Naive thymus-derived CD4-positive, alpha-beta T cell (primary cell): ENCODE measurements around the gene VPS52. TPM values are rescaled to one million over a fixed set of nuclear protein-coding genes. Genes with fewer than 3 reads are reported as not detected.
A peak's percentile ranks its signal among the peaks of the same experiment; 100 is the strongest.
"Not testable (repeated sequence)": the region's sequence is repeated elsewhere in the genome, so short reads cannot be mapped to it uniquely, and the experiment has no call there.

Experiments
- ATAC-seq: fragments of 150-1000 bp; cut with Tn5 transposase; 2 replicates; pipeline ENCODE4 v1.10.0; 2021; ENCODE audit warnings: mild to moderate bottlenecking, moderate library complexity
- CTCF ChIA-PET: fragments of 350-600 bp; sonication (Branson Sonifier 250); formaldehyde crosslinking; loops from one replicate; lab custom pipeline; 2021; ENCODE audit warnings: antibody characterized with exemption; lab: Charles Lee
- POLR2A ChIA-PET: fragments of 350-600 bp; sonication (Branson Sonifier 250); formaldehyde crosslinking; loops from one replicate; lab custom pipeline; 2021; ENCODE audit warnings: antibody characterized with exemption, inconsistent platforms; lab: Charles Lee
- DNase-seq, 9 donors: peaks; one replicate each; pipeline versions ENCODE4 v3.0.0 to v3.0.0-alpha.2; 2020 to 2022; ENCODE audit warnings: mixed read lengths in 1 of 9
- H3K27ac ChIP-seq: one replicate; pipeline ENCODE4 v1.7.0; 2013; ENCODE audit warnings: mild to moderate bottlenecking, low read depth, low read length, moderate library complexity
- H3K27me3 ChIP-seq, 2 donors: one replicate each; pipeline ENCODE4 v1.7.0; 2013; ENCODE audit warnings: low read length in 2 of 2, mild to moderate bottlenecking in 2 of 2, moderate library complexity in 2 of 2; ENCODE audit not compliant: control insufficient read depth in 2 of 2, insufficient read depth in 2 of 2
- H3K36me3 ChIP-seq, 3 experiments: 1 replicate in 2 of 3; 2 replicates in 1 of 3; pipeline ENCODE4 v1.7.0; 2013; ENCODE audit warnings: low read length in 3 of 3, mild to moderate bottlenecking in 3 of 3, moderate library complexity in 1 of 3; ENCODE audit not compliant: insufficient read depth in 3 of 3, control insufficient read depth in 2 of 3
- H3K4me1 ChIP-seq, 2 donors: one replicate each; pipeline ENCODE4 v1.7.0; 2013; ENCODE audit warnings: low read length in 2 of 2, mild to moderate bottlenecking in 2 of 2, moderate library complexity in 1 of 2; ENCODE audit not compliant: control insufficient read depth in 2 of 2, insufficient read depth in 2 of 2
- H3K4me3 ChIP-seq: 2 replicates; pipeline ENCODE4 v1.7.0; 2013; ENCODE audit warnings: mild to moderate bottlenecking, low read length
- H3K9me3 ChIP-seq, 3 experiments: 1 replicate in 2 of 3; 2 replicates in 1 of 3; pipeline ENCODE4 v1.7.0; 2013; ENCODE audit warnings: low read length in 3 of 3; ENCODE audit not compliant: control insufficient read depth in 2 of 3
- H3K27ac Mint-ChIP-seq, 9 donors: one replicate each; pipeline ENCODE4 v1.8.0; 2020 to 2022; ENCODE audit warnings: mixed read lengths in 9 of 9, mild to moderate bottlenecking in 8 of 9, moderate library complexity in 5 of 9, inconsistent platforms in 2 of 9
- H3K27me3 Mint-ChIP-seq, 5 donors: one replicate each; pipeline ENCODE4 v1.8.0; 2021 to 2022; ENCODE audit warnings: mixed read lengths in 5 of 5, mild to moderate bottlenecking in 1 of 5
- H3K36me3 Mint-ChIP-seq, 5 donors: one replicate each; pipeline ENCODE4 v1.8.0; 2020 to 2022; ENCODE audit warnings: mixed read lengths in 5 of 5, mild to moderate bottlenecking in 3 of 5, inconsistent platforms in 1 of 5
- H3K4me1 Mint-ChIP-seq, 7 donors: one replicate each; pipeline ENCODE4 v1.8.0; 2020 to 2022; ENCODE audit warnings: mixed read lengths in 7 of 7, mild to moderate bottlenecking in 3 of 7, inconsistent platforms in 1 of 7
- H3K4me3 Mint-ChIP-seq, 10 donors: one replicate each; pipeline ENCODE4 v1.8.0; 2020 to 2022; ENCODE audit warnings: mild to moderate bottlenecking in 10 of 10, mixed read lengths in 10 of 10, moderate library complexity in 6 of 10, inconsistent platforms in 2 of 10
- H3K9me3 Mint-ChIP-seq, 11 donors: one replicate each; pipeline ENCODE4 v1.8.0; 2020 to 2022; ENCODE audit warnings: mixed read lengths in 11 of 11, mild to moderate bottlenecking in 4 of 11, inconsistent platforms in 1 of 11, moderate library complexity in 1 of 11
- intact Hi-C, 2 donors: fragments of 100-400 bp; cut with micrococcal nuclease; formaldehyde crosslinking; loops; one replicate each; pipeline ENCODE4 v1.15.1; 2023
- polyA plus RNA-seq, 2 donors: library from polyadenylated mRNA; unstranded; fragments of 300-500 nt; fragmentation: Illumina TruSeq; gene quantifications; one replicate each; pipeline ENCODE4 v1.2.3, GENCODE V29; 2021
- total RNA-seq, 6 experiments: library from RNA in 5 of 6; stranded (reverse) in 5 of 6; gene quantifications; 1 replicate in 5 of 6; 2 replicates in 1 of 6; pipeline ENCODE4 v1.2.3 and lab custom pipeline; 2021 to 2026

VPS52 gene
- total and polyA plus RNA-seq, 7 experiments from 2014 or later: 15.5 to 110 (median 81.1) TPM

- H3K4me1 Mint-ChIP-seq: peaks cover 31 to 77% (median 59%) of the 10 kb centered on the region in 7 donors
- ATAC-seq (peak; percentile 12), DNase-seq (peak in 4 of 9 donors; percentile 18 to 28 (median 24))
- H3K27ac ChIP-seq: peak overlapping the region; percentile 87
- peak overlapping the region; percentile 84 to 93 (median 92) for H3K4me3 Mint-ChIP-seq
- no peaks in the 10 kb centered on the region for H3K27me3 ChIP-seq
- peaks cover 40 to 45% of the 10 kb centered on the region in 2 donors for H3K4me1 ChIP-seq
- no peaks in the 10 kb centered on the region for H3K9me3 ChIP-seq
- H3K36me3 Mint-ChIP-seq: peaks cover 0 to 31% (median 6%) of the 10 kb centered on the region in 5 donors
- peak overlapping the region; percentile 88 to 98 (median 92) for H3K27ac Mint-ChIP-seq
- peaks cover 0 to 76% (median 5%) of the 10 kb centered on the region in 3 experiments for H3K36me3 ChIP-seq
- CTCF ChIA-PET: interaction anchor here (0.6 to 2.1 kb wide), 10 partner anchors 9 to 267 kb away, joined by 3 to 13 read pairs (median 4); partner anchors contain the start of genes PFDN6, WDR46 and ZBTB22
- H3K4me3 ChIP-seq: peak overlapping the region; percentile 67
- POLR2A ChIA-PET: interaction anchor here (0.6 to 7.7 kb wide), 23 partner anchors 9 to 1617 kb away, joined by 3 to 123 read pairs (median 8); partner anchors contain the start of genes LSM2, PFDN6, RGL2 and RING1
- H3K27me3 Mint-ChIP-seq: no peaks in the 10 kb centered on the region
- no peaks in the 10 kb centered on the region for H3K9me3 Mint-ChIP-seq
- intact Hi-C loops: loop anchor here (1.0 to 10.0 kb wide), 10 partner anchors 11 to 1083 kb away; partner anchors contain the start of genes PFDN6 (in 2 of the 2), WDR46 (in 2 of the 2), GPSM3 (in 1 of the 2) and PBX2 (in 1 of the 2)
These were observed 6.2 kb upstream of the VPS52 start for GRCh38 chr6:33277663-33278391.

- no peaks in the 10 kb centered on the region for H3K9me3 Mint-ChIP-seq
- H3K4me3 ChIP-seq: peak within 1 kb of the TSS; percentile 67
These were observed 5.4 kb upstream of the VPS52 start, which contains the start of gene B3GALT4 for GRCh38 chr6:33276864-33277662. Gene B3GALT4 (plus strand): TSS chr6:33277123. CDS start chr6:33277420, 297 bp downstream.

GRCh38 chr6:33276581-33276863 lies 4.8 kb upstream of the VPS52 start:
- Mint-ChIP-seq H3K4me1 (peaks cover 38 to 86% (median 70%) of the 10 kb centered on the region in 7 donors), H3K27me3 (peaks cover 0 to 3% (median 0%) of the 10 kb centered on the region in 5 donors), H3K27ac (peak overlapping the region; percentile 81 to 98 (median 90)), H3K4me3 (peak overlapping the region; percentile 82 to 99 (median 87)), H3K36me3 (peaks cover 0 to 39% (median 6%) of the 10 kb centered on the region in 5 donors), H3K9me3 (peaks cover 0 to 4% (median 0%) of the 10 kb centered on the region in 11 donors)
- H3K4me3 ChIP-seq: peak overlapping the region; percentile 67
- peak overlapping the region; percentile 87 for H3K27ac ChIP-seq
- ChIA-PET CTCF (interaction anchor here (1.4 to 1.8 kb wide), 4 partner anchors 11 to 86 kb away, joined by 3 to 6 read pairs (median 4); partner anchors contain the start of gene ZBTB22), POLR2A (interaction anchor here (0.6 to 7.7 kb wide), 16 partner anchors 8 to 1470 kb away, joined by 3 to 123 read pairs (median 9); partner anchors contain the start of genes LSM2, PFDN6, RGL2 and TAPBP)
- peaks cover 47 to 50% of the 10 kb centered on the region in 2 donors for H3K4me1 ChIP-seq
- H3K9me3 ChIP-seq: no peaks in the 10 kb centered on the region
- DNase-seq (no peak), ATAC-seq (no peak)
- no peaks in the 10 kb centered on the region for H3K27me3 ChIP-seq
- peaks cover 0 to 64% (median 5%) of the 10 kb centered on the region in 3 experiments for H3K36me3 ChIP-seq
- intact Hi-C loops: loop anchor here (2.0 to 10.0 kb wide), 3 partner anchors 36 to 1082 kb away; partner anchors contain the start of genes GPSM3 (in 1 of the 2) and PBX2 (in 1 of the 2)

More at GRCh38 chr6:33276864-33277662, 5.4 kb upstream of the VPS52 start, which contains the start of gene B3GALT4:
- Histone ChIP-seq H3K36me3 (peaks cover 0 to 69% (median 5%) of the 10 kb centered on the region in 3 experiments), H3K27me3 (no peaks in the 10 kb centered on the region), H3K27ac (peak within 1 kb of the TSS; percentile 87), H3K4me1 (peaks cover 47 to 50% of the 10 kb centered on the region in 2 donors), H3K9me3 (no peaks in the 10 kb centered on the region)
- peaks cover 38 to 83% (median 65%) of the 10 kb centered on the region in 7 donors for H3K4me1 Mint-ChIP-seq
- ChIA-PET CTCF (interaction anchor here (0.7 to 2.1 kb wide), 9 partner anchors 10 to 87 kb away, joined by 3 to 13 read pairs (median 4); partner anchors contain the start of genes PFDN6, WDR46 and ZBTB22), POLR2A (interaction anchor here (0.6 to 7.7 kb wide), 26 partner anchors 8 to 1616 kb away, joined by 3 to 123 read pairs (median 8); partner anchors contain the start of genes LSM2, PFDN6, RGL2 and RING1)
- H3K36me3 Mint-ChIP-seq: peaks cover 0 to 37% (median 6%) of the 10 kb centered on the region in 5 donors
- peak within 1 kb of the TSS; percentile 84 to 99 (median 92) for H3K4me3 Mint-ChIP-seq
- intact Hi-C loops: loop anchor here (1.0 to 10.0 kb wide), 10 partner anchors 12 to 1082 kb away; partner anchors contain the start of genes PFDN6 (in 2 of the 2), WDR46 (in 2 of the 2), GPSM3 (in 1 of the 2) and PBX2 (in 1 of the 2)
- DNase-seq: peak; percentile 55 to 88 (median 63)
- peak within 1 kb of the TSS; percentile 88 to 98 (median 93) for H3K27ac Mint-ChIP-seq
- peak; percentile 81 for ATAC-seq
- H3K27me3 Mint-ChIP-seq: no peaks in the 10 kb centered on the region

GRCh38 chr6:33275795-33276580 lies 4.3 kb upstream of the VPS52 start:
- Mint-ChIP-seq H3K4me1 (peaks cover 38 to 86% (median 68%) of the 10 kb centered on the region in 7 donors), H3K4me3 (peak overlapping the region; percentile 82 to 99 (median 87)), H3K27ac (peak overlapping the region; percentile 81 to 98 (median 90)), H3K36me3 (peaks cover 0 to 36% (median 6%) of the 10 kb centered on the region in 5 donors)
- Histone ChIP-seq H3K27ac (peak overlapping the region; percentile 87), H3K4me1 (peaks cover 49 to 51% of the 10 kb centered on the region in 2 donors), H3K4me3 (peak overlapping the region; percentile 67), H3K36me3 (peaks cover 0 to 59% (median 5%) of the 10 kb centered on the region in 3 experiments)
- not testable (repeated sequence) for H3K9me3 ChIP-seq, DNase-seq, H3K27me3 ChIP-seq, ATAC-seq, H3K9me3 Mint-ChIP-seq, H3K27me3 Mint-ChIP-seq
- ChIA-PET POLR2A (interaction anchor here (0.6 to 7.7 kb wide), 10 partner anchors 11 to 632 kb away, joined by 3 to 123 read pairs (median 30); partner anchors contain the start of genes PFDN6, RGL2, TAPBP and WDR46), CTCF (interaction anchor here (1.4 to 1.8 kb wide), 3 partner anchors 11 to 86 kb away, joined by 3 to 6 read pairs (median 4); partner anchors contain the start of gene ZBTB22)
- intact Hi-C loops: loop anchor here (2.0 to 10.0 kb wide), 3 partner anchors 37 to 1081 kb away; partner anchors contain the start of genes GPSM3 (in 1 of the 2) and PBX2 (in 1 of the 2)
